GM23248 (cell line): ENCODE results near the gene VPS8.

Experiments
- EZH2 ChIP-seq: fragments of 200-600 bp; sonication (generic); IDR thresholded peaks from 2 replicates; pipeline ENCODE4 v1.6.1; 2018; ENCODE audit warnings: antibody characterized with exemption, mild to moderate bottlenecking; ENCODE audit not compliant: insufficient read depth, poor library complexity, severe bottlenecking
- EZH2phosphoT487 ChIP-seq: fragments of 200-600 bp; sonication (generic); IDR thresholded peaks from 2 replicates; pipeline ENCODE4 v1.6.1; 2018; ENCODE audit warnings: antibody characterized with exemption, moderate library complexity, mild to moderate bottlenecking, low read depth; ENCODE audit not compliant: insufficient read depth

DNA sequence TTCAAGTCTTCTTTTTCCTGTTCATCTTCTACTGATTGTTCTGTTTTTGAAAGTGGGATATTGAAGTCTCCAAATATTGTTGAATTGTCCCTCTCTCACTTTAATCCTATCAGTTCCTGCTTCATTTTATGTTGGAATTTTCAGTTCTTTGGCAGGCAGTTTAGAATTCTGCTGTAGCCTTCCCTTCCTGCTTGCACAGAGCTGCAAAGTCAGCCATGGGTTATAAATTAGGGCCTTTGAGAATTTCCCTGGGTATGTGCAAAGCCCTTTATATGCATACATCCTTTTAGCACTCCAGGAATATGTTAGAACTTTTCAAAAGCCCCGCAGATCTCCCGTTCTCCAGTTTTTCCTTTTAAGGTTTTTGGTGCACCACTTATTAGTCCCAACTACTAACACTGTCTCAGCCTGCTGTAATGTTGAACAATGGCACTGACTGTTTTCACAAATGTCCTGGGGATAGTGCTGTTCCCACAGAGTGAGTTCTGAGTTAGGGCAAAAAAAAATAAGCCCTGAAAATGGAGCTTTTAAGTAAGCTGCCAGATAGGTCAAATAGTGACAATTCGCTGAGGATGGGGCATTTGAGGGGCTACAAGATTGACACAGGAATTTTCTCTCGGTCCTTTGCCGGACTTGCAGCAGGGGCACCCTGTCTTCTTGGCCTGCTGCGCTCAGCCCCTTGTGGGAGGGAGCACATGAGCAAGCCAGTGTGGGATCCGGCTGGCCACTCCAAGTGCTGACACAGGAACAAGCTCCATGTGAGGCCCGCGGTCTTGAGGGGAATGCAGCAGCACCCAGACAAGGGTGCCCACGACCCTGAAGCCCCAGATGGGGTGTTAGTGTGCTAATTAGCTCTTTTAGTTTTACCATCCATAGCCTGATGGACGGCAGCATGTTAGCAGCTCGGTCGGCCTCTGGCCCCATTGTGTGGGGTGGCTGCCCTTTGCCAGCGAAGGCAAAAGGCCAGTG lies 96.0 kb downstream of the VPS8 start:
- TF ChIP-seq EZH2 (no peak), EZH2phosphoT487 (no peak)
